ENCODE measurements around the gene BARX1. TPM values are rescaled to one million over a fixed set of nuclear protein-coding genes. Genes with fewer than 3 reads are reported as not detected.
A peak's percentile ranks its signal among the peaks of the same experiment; 100 is the strongest.

BARX1 gene
- total RNA-seq, 4 donors from 2014 or later: not detected

GRCh38 chr9:93903886-93904648 lies 51.1 kb downstream of the BARX1 start:
- Histone ChIP-seq H3K9me3 (no peaks in the 10 kb centered on the region), H3K36me3 (no peaks in the 10 kb centered on the region), H3K4me3 (no peak overlapping the region), H3K27me3 (peaks cover 5% of the 10 kb centered on the region), H3K4me1 (no peaks in the 10 kb centered on the region), H3K27ac (no peak overlapping the region)
- intact Hi-C loops (cut with DNase I; ENCODE audit: low total_unique reads) (no loop called here), in situ Hi-C loops (cut with MboI; ENCODE audit: low pct_ligation_motif_present in 1 of 4, low pct_unique_long_range_greater_than_20kb in 1 of 4, low sequenced_read_pairs in 3 of 4) (no loop called here)
- DNase-seq: no peak
- 66% methylated on average over 10 of the region's 10 CpGs; no CpG with 5 or more reads in 1 of the 2 donors for WGBS, 2 donors (ENCODE audit: low coverage in 1 of 2)
- TF ChIP-seq EP300 (IDR thresholded peaks at IDR 0.05; ENCODE audit: low read depth) (no peak), CTCF (IDR thresholded peaks at IDR 0.05) (no peak), POLR2A (IDR thresholded peaks at IDR 0.05) (no peak), POLR2AphosphoS5 (IDR thresholded peaks at IDR 0.05) (no peak)

GRCh38 chr9:93902780-93903655 lies 52.1 kb downstream of the BARX1 start:
- intact Hi-C loops (cut with DNase I; ENCODE audit: low total_unique reads): no loop called here
- Histone ChIP-seq H3K4me3 (no peak overlapping the region), H3K27ac (no peak overlapping the region), H3K36me3 (no peaks in the 10 kb centered on the region), H3K4me1 (no peaks in the 10 kb centered on the region), H3K27me3 (no peaks in the 10 kb centered on the region), H3K9me3 (no peaks in the 10 kb centered on the region)
- 89% methylated on average over 12 of the region's 12 CpGs; no CpG with 5 or more reads in 1 of the 2 donors for WGBS, 2 donors (ENCODE audit: low coverage in 1 of 2)
- no peak for TF ChIP-seq POLR2A (IDR thresholded peaks at IDR 0.05)
- TF ChIP-seq CTCF (IDR thresholded peaks at IDR 0.05): no peak
- no peak for TF ChIP-seq EP300 (IDR thresholded peaks at IDR 0.05; ENCODE audit: low read depth)
- no peak for TF ChIP-seq POLR2AphosphoS5 (IDR thresholded peaks at IDR 0.05)
- in situ Hi-C loops (cut with MboI; ENCODE audit: low pct_ligation_motif_present in 1 of 4, low pct_unique_long_range_greater_than_20kb in 1 of 4, low sequenced_read_pairs in 3 of 4): no loop called here
- peak; percentile 3 for DNase-seq

- no peaks in the 10 kb centered on the region for H3K9me3 ChIP-seq
- in situ Hi-C loops (cut with MboI; ENCODE audit: low pct_ligation_motif_present in 1 of 4, low pct_unique_long_range_greater_than_20kb in 1 of 4, low sequenced_read_pairs in 3 of 4): no loop called here
- no peaks in the 10 kb centered on the region for H3K4me1 ChIP-seq
- no peak overlapping the region for H3K27ac ChIP-seq
- H3K36me3 ChIP-seq: no peaks in the 10 kb centered on the region
- peak; percentile 1 for DNase-seq
- WGBS, 2 donors (ENCODE audit: low coverage in 1 of 2): 87% methylated on average over 11 of the region's 11 CpGs; no CpG with 5 or more reads in 1 of the 2 donors
- TF ChIP-seq CTCF (IDR thresholded peaks at IDR 0.05) (no peak), POLR2A (IDR thresholded peaks at IDR 0.05) (no peak), EP300 (IDR thresholded peaks at IDR 0.05; ENCODE audit: low read depth) (no peak)
- no peaks in the 10 kb centered on the region for H3K27me3 ChIP-seq
- H3K4me3 ChIP-seq: no peak overlapping the region
- intact Hi-C loops (cut with DNase I; ENCODE audit: low total_unique reads): no loop called here
Observed at GRCh38 chr9:93902051-93902779, 52.9 kb downstream of the BARX1 start.

Other genes starting within 250 kb of the BARX1 start
- gene PTPDC1, start 129.1 kb upstream of the BARX1 start, total RNA-seq: 10 to 100 TPM; 11.2 to 25.1 (median 16.0) TPM